ENCODE measurements around the gene NOP10. TPM values are rescaled to one million over a fixed set of nuclear protein-coding genes. Genes with fewer than 3 reads are reported as not detected.

Gene NOP10
- total and polyA plus RNA-seq, 2 of the 13 experiments (the other 11 are each of a cell fraction or from before 2014, with no cell fraction given), result 239 to 369 TPM

DNA sequence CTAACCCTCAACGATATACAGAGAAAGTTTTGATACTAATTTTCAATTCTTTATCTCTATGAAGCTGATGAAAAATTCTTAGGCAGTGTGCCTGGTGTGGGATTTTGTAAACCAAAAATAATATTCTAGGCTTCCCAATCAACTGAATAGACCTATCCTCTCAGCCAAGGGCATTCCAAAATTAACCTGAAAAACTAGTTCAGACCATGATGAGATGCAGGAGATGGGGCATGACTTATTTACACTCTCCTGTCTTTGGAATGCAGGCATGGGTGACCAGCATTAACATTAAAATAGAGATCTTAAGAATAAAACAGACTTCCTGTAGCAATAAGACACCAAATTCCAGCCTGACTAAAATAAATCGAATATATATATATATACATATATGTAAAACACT is 31.9 kb upstream of the NOP10 start (continued):
- TF ChIP-seq AHDC1 (CRISPR knock-in tag; IDR thresholded peaks at IDR 0.05; ENCODE audit: borderline replicate concordance) (no peak), ISX (CRISPR knock-in tag; conservative IDR thresholded peaks at IDR 0.05) (no peak), REL (CRISPR knock-in tag; conservative IDR thresholded peaks at IDR 0.05) (no peak), IKZF4 (CRISPR knock-in tag; IDR thresholded peaks at IDR 0.05; ENCODE audit: borderline replicate concordance, low read depth, not compliant biosample characterization) (no peak), PHF21A (CRISPR knock-in tag; IDR thresholded peaks at IDR 0.05) (no peak), ZNF10 (CRISPR knock-in tag; IDR thresholded peaks at IDR 0.05; ENCODE audit: borderline replicate concordance, low read depth) (no peak), SAP130 (CRISPR knock-in tag; IDR thresholded peaks at IDR 0.05; ENCODE audit: low read depth) (no peak), DNMT1 (CRISPR knock-in tag; IDR thresholded peaks at IDR 0.05) (no peak)
- TF ChIP-seq, protein P1, sequence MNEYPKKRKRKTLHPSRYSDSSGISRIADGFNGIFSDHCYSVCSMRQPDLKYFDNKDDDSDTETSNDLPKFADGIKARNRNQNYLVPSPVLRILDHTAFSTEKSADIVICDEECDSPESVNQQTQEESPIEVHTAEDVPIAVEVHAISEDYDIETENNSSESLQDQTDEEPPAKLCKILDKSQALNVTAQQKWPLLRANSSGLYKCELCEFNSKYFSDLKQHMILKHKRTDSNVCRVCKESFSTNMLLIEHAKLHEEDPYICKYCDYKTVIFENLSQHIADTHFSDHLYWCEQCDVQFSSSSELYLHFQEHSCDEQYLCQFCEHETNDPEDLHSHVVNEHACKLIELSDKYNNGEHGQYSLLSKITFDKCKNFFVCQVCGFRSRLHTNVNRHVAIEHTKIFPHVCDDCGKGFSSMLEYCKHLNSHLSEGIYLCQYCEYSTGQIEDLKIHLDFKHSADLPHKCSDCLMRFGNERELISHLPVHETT (CRISPR knock-in tag; conservative IDR thresholded peaks at IDR 0.05), result no peak
